ENCODE measurements around the gene BCAS3. TPM values are rescaled to one million over a fixed set of nuclear protein-coding genes. Genes with fewer than 3 reads are reported as not detected.

Gene BCAS3
- total RNA-seq, 1 donor from 2014 or later = 14.5 TPM

GRCh38 chr17:60862482-60862881 is 184.8 kb downstream of the BCAS3 start:
- H3K4me1 ChIP-seq (ENCODE audit: insufficient read depth, low read length) = peaks cover 3% of the 10 kb centered on the region
- no peaks in the 10 kb centered on the region for H3K79me2 ChIP-seq (ENCODE audit: insufficient read depth, low read length)
- TF ChIP-seq CTCF (IDR thresholded peaks at IDR 0.05; ENCODE audit: insufficient read depth, low read depth, low read length) (no peak), EZH2 (IDR thresholded peaks at IDR 0.05; ENCODE audit: insufficient read depth, low read length) (no peak)
- H3K9ac ChIP-seq (ENCODE audit: low read length) = no peak overlapping the region
- H3K9me3 ChIP-seq (ENCODE audit: insufficient read depth, low read depth, low read length) = no peaks in the 10 kb centered on the region
- Mint-ChIP-seq H3K27me3 (ENCODE audit: low read depth, unreplicated experiment) (no peaks in the 10 kb centered on the region), H3K4me3 (ENCODE audit: unreplicated experiment) (no peak overlapping the region), H3K36me3 (ENCODE audit: low read depth, unreplicated experiment) (peaks cover 5% of the 10 kb centered on the region), H3K9me3 (ENCODE audit: unreplicated experiment) (no peaks in the 10 kb centered on the region), H3K27ac (ENCODE audit: unreplicated experiment) (no peak overlapping the region), H3K4me1 (ENCODE audit: low read depth, unreplicated experiment) (peaks cover 10% of the 10 kb centered on the region)
- H2AFZ ChIP-seq (ENCODE audit: low read depth, low read length) = no peak overlapping the region
- H3K27me3 ChIP-seq (ENCODE audit: insufficient read depth, low read length) = no peaks in the 10 kb centered on the region
- H3K4me2 ChIP-seq (ENCODE audit: low read length) = no peak overlapping the region
- H3K27ac ChIP-seq (ENCODE audit: low read depth, low read length) = no peak overlapping the region
- H3K36me3 ChIP-seq (ENCODE audit: insufficient read depth, low read length) = no peaks in the 10 kb centered on the region
- FAIRE-seq (no peak), DNase-seq (ENCODE audit: low read depth) (no peak)
- no peak overlapping the region for H3K4me3 ChIP-seq (ENCODE audit: insufficient read depth, low read depth, low read length)
- no peaks in the 10 kb centered on the region for H4K20me1 ChIP-seq (ENCODE audit: insufficient read depth, low read length)

- H3K36me3 Mint-ChIP-seq (ENCODE audit: low read depth, unreplicated experiment) = peaks cover 5% of the 10 kb centered on the region
- peak overlapping the region; percentile 67 for H3K27ac Mint-ChIP-seq (ENCODE audit: unreplicated experiment)
- TF ChIP-seq EZH2 (IDR thresholded peaks at IDR 0.05; ENCODE audit: insufficient read depth, low read length) (no peak), CTCF (IDR thresholded peaks at IDR 0.05; ENCODE audit: insufficient read depth, low read depth, low read length) (no peak)
- Histone ChIP-seq H2AFZ (ENCODE audit: low read depth, low read length) (no peak overlapping the region), H3K79me2 (ENCODE audit: insufficient read depth, low read length) (no peaks in the 10 kb centered on the region), H3K9ac (ENCODE audit: low read length) (no peak overlapping the region), H3K27me3 (ENCODE audit: insufficient read depth, low read length) (no peaks in the 10 kb centered on the region), H4K20me1 (ENCODE audit: insufficient read depth, low read length) (no peaks in the 10 kb centered on the region), H3K27ac (ENCODE audit: low read depth, low read length) (no peak overlapping the region), H3K4me2 (ENCODE audit: low read length) (peak overlapping the region; percentile 28), H3K9me3 (ENCODE audit: insufficient read depth, low read depth, low read length) (no peaks in the 10 kb centered on the region), H3K4me3 (ENCODE audit: insufficient read depth, low read depth, low read length) (no peak overlapping the region), H3K36me3 (ENCODE audit: insufficient read depth, low read length) (no peaks in the 10 kb centered on the region), H3K4me1 (ENCODE audit: insufficient read depth, low read length) (peaks cover 3% of the 10 kb centered on the region)
- H3K4me1 Mint-ChIP-seq (ENCODE audit: low read depth, unreplicated experiment) = peaks cover 10% of the 10 kb centered on the region
- no peaks in the 10 kb centered on the region for H3K9me3 Mint-ChIP-seq (ENCODE audit: unreplicated experiment)
- FAIRE-seq (peak; percentile 59), DNase-seq (ENCODE audit: low read depth) (peak; percentile 53)
- no peak overlapping the region for H3K4me3 Mint-ChIP-seq (ENCODE audit: unreplicated experiment)
- no peaks in the 10 kb centered on the region for H3K27me3 Mint-ChIP-seq (ENCODE audit: low read depth, unreplicated experiment)
Observed at GRCh38 chr17:60863892-60864707, 186.4 kb downstream of the BCAS3 start.

- FAIRE-seq = no peak
- TF ChIP-seq EZH2 (IDR thresholded peaks at IDR 0.05; ENCODE audit: insufficient read depth, low read length) (no peak), CTCF (IDR thresholded peaks at IDR 0.05; ENCODE audit: insufficient read depth, low read depth, low read length) (no peak)
- Mint-ChIP-seq H3K4me1 (ENCODE audit: low read depth, unreplicated experiment) (peaks cover 10% of the 10 kb centered on the region), H3K27me3 (ENCODE audit: low read depth, unreplicated experiment) (no peaks in the 10 kb centered on the region), H3K27ac (ENCODE audit: unreplicated experiment) (no peak overlapping the region), H3K36me3 (ENCODE audit: low read depth, unreplicated experiment) (peaks cover 5% of the 10 kb centered on the region), H3K4me3 (ENCODE audit: unreplicated experiment) (no peak overlapping the region), H3K9me3 (ENCODE audit: unreplicated experiment) (no peaks in the 10 kb centered on the region)
- Histone ChIP-seq H2AFZ (ENCODE audit: low read depth, low read length) (no peak overlapping the region), H3K4me2 (ENCODE audit: low read length) (no peak overlapping the region), H3K36me3 (ENCODE audit: insufficient read depth, low read length) (no peaks in the 10 kb centered on the region), H3K9ac (ENCODE audit: low read length) (no peak overlapping the region), H3K4me1 (ENCODE audit: insufficient read depth, low read length) (peaks cover 3% of the 10 kb centered on the region), H3K79me2 (ENCODE audit: insufficient read depth, low read length) (no peaks in the 10 kb centered on the region), H3K9me3 (ENCODE audit: insufficient read depth, low read depth, low read length) (no peaks in the 10 kb centered on the region), H3K27me3 (ENCODE audit: insufficient read depth, low read length) (no peaks in the 10 kb centered on the region), H3K4me3 (ENCODE audit: insufficient read depth, low read depth, low read length) (no peak overlapping the region), H3K27ac (ENCODE audit: low read depth, low read length) (no peak overlapping the region), H4K20me1 (ENCODE audit: insufficient read depth, low read length) (no peaks in the 10 kb centered on the region)
- DNase-seq (ENCODE audit: low read depth) = no peak
Observed at GRCh38 chr17:60864708-60865005, 187.0 kb downstream of the BCAS3 start.
